ENCODE data around the gene LMAN2.
"Not testable (repeated sequence)": the region's sequence is repeated elsewhere in the genome, so short reads cannot be mapped to it uniquely, and the experiment has no call there.

LMAN2 gene

GRCh38 chr5:177364159-177364962 is 12.9 kb upstream of the LMAN2 start:
- peak; percentile 55 to 68 for ATAC-seq

GRCh38 chr5:177363565-177363964 is 12.1 kb upstream of the LMAN2 start:
- ATAC-seq, result no peak

- peak; percentile 53 to 58 for ATAC-seq
These were observed 11.4 kb upstream of the LMAN2 start for GRCh38 chr5:177362610-177363507.

GRCh38 chr5:177362292-177362609 is 10.8 kb upstream of the LMAN2 start:
- ATAC-seq, result no peak

- ATAC-seq, result no peak
These were observed 10.2 kb upstream of the LMAN2 start for GRCh38 chr5:177361418-177362291.

- ATAC-seq, result not testable (repeated sequence)
These were observed 9.3 kb upstream of the LMAN2 start for GRCh38 chr5:177360740-177361139.

- no peak for ATAC-seq
These were observed 8.4 kb upstream of the LMAN2 start for GRCh38 chr5:177359860-177360259.

- ATAC-seq, result no peak
These were observed 8.0 kb upstream of the LMAN2 start for GRCh38 chr5:177359451-177359851.

GRCh38 chr5:177358370-177358819 is 6.9 kb upstream of the LMAN2 start:
- ATAC-seq, result no peak

GRCh38 chr5:177357459-177358351 is 6.2 kb upstream of the LMAN2 start, which contains the start of gene RGS14:
Gene RGS14, plus strand, starts transcription at chr5:177357924. Its CDS starts 101 bp downstream, at chr5:177358025.
- ATAC-seq, result peak; percentile 95

- ATAC-seq, result peak in 1 of 2 donors; percentile 3
These were observed 5.6 kb upstream of the LMAN2 start for GRCh38 chr5:177357146-177357458.

- ATAC-seq, result no peak
These were observed 5.3 kb upstream of the LMAN2 start for GRCh38 chr5:177356746-177357145.

- no peak for ATAC-seq
These were observed 4.3 kb upstream of the LMAN2 start for GRCh38 chr5:177355868-177356168.

- no peak for ATAC-seq
These were observed 3.8 kb upstream of the LMAN2 start for GRCh38 chr5:177355162-177355867.

GRCh38 chr5:177354711-177355110 is 3.2 kb upstream of the LMAN2 start:
- ATAC-seq, result no peak

GRCh38 chr5:177354256-177354655 is 2.8 kb upstream of the LMAN2 start:
- ATAC-seq, result no peak

GRCh38 chr5:177353093-177353492 is 1.6 kb upstream of the LMAN2 start:
- ATAC-seq, result no peak

- ATAC-seq, result no peak
These were observed 584 bp downstream of the LMAN2 start for GRCh38 chr5:177350776-177351391.

GRCh38 chr5:177349762-177350161 is 1.7 kb downstream of the LMAN2 start:
- no peak for ATAC-seq

- no peak for ATAC-seq
These were observed 2.2 kb downstream of the LMAN2 start for GRCh38 chr5:177349362-177349647.

- no peak for ATAC-seq
These were observed 3.8 kb downstream of the LMAN2 start for GRCh38 chr5:177347699-177348098.

Data from activated CD4-positive, CD25-positive, alpha-beta regulatory T cell treated with anti-CD3 and anti-CD28 coated beads, Interleukin-2, amount 50 U/mL, for 24 hours (primary cell).